ENCODE measurements around the gene PPP1R1A. TPM values are rescaled to one million over a fixed set of nuclear protein-coding genes. Genes with fewer than 3 reads are reported as not detected.

Gene PPP1R1A
- total RNA-seq (2014; rRNA removed; shearing (Covaris generic)), result not detected in 2 replicates

GRCh38 chr12:54588110-54588889, at the start of gene PPP1R1A:
PPP1R1A (minus strand) TSS chr12:54588659; CDS start chr12:54588488, 171 bp downstream.
- DNase-seq (ENCODE audit: low spot score), result no peak

GRCh38 chr12:54634795-54635194, 46.3 kb upstream of the PPP1R1A start, which contains the start of gene LACRT:
LACRT (minus strand) TSS chr12:54634895; CDS start chr12:54634841, 54 bp downstream.
- no peak for DNase-seq (ENCODE audit: low spot score)

GRCh38 chr12:54631988-54632728, 43.7 kb upstream of the PPP1R1A start:
- DNase-seq (ENCODE audit: low spot score), result no peak

- no peak for DNase-seq (ENCODE audit: low spot score)
Measured at GRCh38 chr12:54631551-54631950, 43.1 kb upstream of the PPP1R1A start.

- DNase-seq (ENCODE audit: low spot score), result no peak
Measured at GRCh38 chr12:54629925-54630324, 41.5 kb upstream of the PPP1R1A start.

- DNase-seq (ENCODE audit: low spot score), result no peak
Measured at GRCh38 chr12:54628186-54628846, 39.9 kb upstream of the PPP1R1A start.

GRCh38 chr12:54627304-54627703, 38.8 kb upstream of the PPP1R1A start:
- no peak for DNase-seq (ENCODE audit: low spot score)

- DNase-seq (ENCODE audit: low spot score), result no peak
Measured at GRCh38 chr12:54625598-54625997, 37.1 kb upstream of the PPP1R1A start.

GRCh38 chr12:54624315-54625279, 36.1 kb upstream of the PPP1R1A start:
- no peak for DNase-seq (ENCODE audit: low spot score)

GRCh38 chr12:54622463-54623183, 34.2 kb upstream of the PPP1R1A start:
- DNase-seq (ENCODE audit: low spot score), result no peak

- no peak for DNase-seq (ENCODE audit: low spot score)
Measured at GRCh38 chr12:54616933-54617680, 28.6 kb upstream of the PPP1R1A start.

GRCh38 chr12:54612225-54612750, 23.8 kb upstream of the PPP1R1A start:
- DNase-seq (ENCODE audit: low spot score), result no peak

GRCh38 chr12:54611715-54612149, 23.3 kb upstream of the PPP1R1A start:
- no peak for DNase-seq (ENCODE audit: low spot score)

- DNase-seq (ENCODE audit: low spot score), result no peak
Measured at GRCh38 chr12:54608769-54609168, 20.3 kb upstream of the PPP1R1A start.

- DNase-seq (ENCODE audit: low spot score), result no peak
Measured at GRCh38 chr12:54608156-54608555, 19.7 kb upstream of the PPP1R1A start.

- no peak for DNase-seq (ENCODE audit: low spot score)
Measured at GRCh38 chr12:54606556-54606955, 18.1 kb upstream of the PPP1R1A start.

- no peak for DNase-seq (ENCODE audit: low spot score)
Measured at GRCh38 chr12:54605138-54605970, 16.9 kb upstream of the PPP1R1A start.

- DNase-seq (ENCODE audit: low spot score), result no peak
Measured at GRCh38 chr12:54604436-54604835, 16.0 kb upstream of the PPP1R1A start.

- no peak for DNase-seq (ENCODE audit: low spot score)
Measured at GRCh38 chr12:54603872-54604271, 15.4 kb upstream of the PPP1R1A start.

All from A172 (cell line).